SK-N-SH (cell line): ENCODE measurements around the gene MAST4. TPM values are rescaled to one million over a fixed set of nuclear protein-coding genes. Genes with fewer than 3 reads are reported as not detected.

Experiments
- CTCF ChIA-PET: fragments of 300-600, 350-600 bp; formaldehyde crosslinking; extraction: SDS; loops from one replicate; lab custom pipeline; 2021; lab: Yijun Ruan, JAX
- POLR2A ChIA-PET: fragments of 350-600 bp; sonication (Branson Sonifier 250); formaldehyde crosslinking; extraction: SDS; loops from one replicate; lab custom pipeline; 2020; ENCODE audit warnings: antibody characterized with exemption, inconsistent platforms; lab: Yijun Ruan, JAX
- DNase-seq: peaks from one replicate; pipeline ENCODE4 v3.0.0; 2012
- H2AFZ ChIP-seq: fragments of 200-600 bp; sonication (generic); 2 replicates; pipeline ENCODE4 v1.8.1; 2016; ENCODE audit warnings: antibody characterized with exemption, mild to moderate bottlenecking, low read depth
- H3F3A ChIP-seq: fragments of 200-600 bp; sonication (generic); replicated peaks from 2 replicates; pipeline ENCODE3; 2016; ENCODE audit warnings: antibody characterized with exemption, mild to moderate bottlenecking; ENCODE audit not compliant: insufficient read depth
- H3K27ac ChIP-seq, 2 experiments: fragments of 200-500 bp in 1 of 2; fragments of 200-600 bp in 1 of 2; sonication (Bioruptor generic) in 1 of 2; sonication (generic), shearing (Covaris generic) in 1 of 2; 2 replicates each; pipeline versions ENCODE4 v1.5.1 to v1.6.1; 2014 to 2016; ENCODE audit warnings: low read depth in 2 of 2, inconsistent platforms in 1 of 2, low read length in 1 of 2, mild to moderate bottlenecking in 1 of 2, mixed read lengths in 1 of 2
- H3K27me3 ChIP-seq: fragments of 200-600 bp; sonication (generic), shearing (Covaris generic); 2 replicates; pipeline ENCODE4 v1.6.1; 2016; ENCODE audit warnings: mixed run types; ENCODE audit not compliant: insufficient read depth
- H3K36me3 ChIP-seq, 2 experiments: fragments of 200-500 bp in 1 of 2; fragments of 200-600 bp in 1 of 2; sonication (Bioruptor generic) in 1 of 2; sonication (generic) in 1 of 2; replicated peaks in 1 of 2; 2 replicates each; pipeline versions ENCODE3 to v1.5.1; 2014 to 2016; ENCODE audit warnings: low read length in 1 of 2, mild to moderate bottlenecking in 1 of 2; ENCODE audit not compliant: insufficient read depth in 2 of 2, control insufficient read depth in 1 of 2
- H3K4me1 ChIP-seq, 2 experiments: fragments of 200-500 bp in 1 of 2; fragments of 200-600 bp in 1 of 2; sonication (Bioruptor generic) in 1 of 2; sonication (generic), shearing (Covaris generic) in 1 of 2; 2 replicates each; pipeline versions ENCODE4 v1.5.1 to v1.6.1; 2014 to 2016; ENCODE audit warnings: low read depth in 1 of 2, low read length in 1 of 2, mixed run types in 1 of 2; ENCODE audit not compliant: insufficient read depth in 2 of 2, control insufficient read depth in 1 of 2
- H3K4me2 ChIP-seq: fragments of 200-600 bp; sonication (generic), shearing (Covaris generic); 2 replicates; pipeline ENCODE4 v1.6.1; 2017; ENCODE audit warnings: mixed run types
- H3K4me3 ChIP-seq, 2 experiments: fragments of 200-500 bp in 1 of 2; fragments of 200-600 bp in 1 of 2; sonication (Bioruptor generic) in 1 of 2; sonication (generic), shearing (Covaris generic) in 1 of 2; 2 replicates each; pipeline versions ENCODE4 v1.5.1 to v1.8.1; 2014 to 2016; ENCODE audit warnings: low read depth in 2 of 2, inconsistent platforms in 1 of 2, low read length in 1 of 2, mild to moderate bottlenecking in 1 of 2, mixed read lengths in 1 of 2, moderate library complexity in 1 of 2
- H3K79me2 ChIP-seq: fragments of 200-600 bp; sonication (generic); 2 replicates; pipeline ENCODE4 v1.8.1; 2017; ENCODE audit warnings: mild to moderate bottlenecking; ENCODE audit not compliant: insufficient read depth
- H3K9ac ChIP-seq: fragments of 200-600 bp; sonication (generic); 2 replicates; pipeline ENCODE4 v1.6.1; 2017; ENCODE audit warnings: mixed run types
- H3K9me2 ChIP-seq: fragments of 200-600 bp; sonication (generic); 2 replicates; pipeline ENCODE4 v1.6.1; 2017; ENCODE audit warnings: mixed run types
- H3K9me3 ChIP-seq: fragments of 200-600 bp; sonication (generic); 2 replicates; pipeline ENCODE4 v1.6.1; 2017; ENCODE audit warnings: mixed run types, mild to moderate bottlenecking, moderate library complexity
- H4K20me1 ChIP-seq: fragments of 200-600 bp; sonication (generic); 2 replicates; pipeline ENCODE4 v1.6.1; 2017; ENCODE audit warnings: mild to moderate bottlenecking, mixed run types; ENCODE audit not compliant: insufficient read depth
- CHD2 ChIP-seq: fragments of 150-350 bp; IDR thresholded peaks from 2 replicates; pipeline ENCODE4 v1.6.1; 2018; ENCODE audit warnings: low read length; ENCODE audit not compliant: partially characterized antibody
- ELF1 ChIP-seq: IDR thresholded peaks from 2 replicates; pipeline ENCODE4 v1.4.0; 2012
- FOSL2 ChIP-seq: IDR thresholded peaks from 2 replicates; pipeline ENCODE4 v1.4.0; 2012; ENCODE audit warnings: low read depth, mild to moderate bottlenecking, moderate library complexity, borderline replicate concordance
- GATA2 ChIP-seq: sonication (generic); formaldehyde crosslinking; IDR thresholded peaks from 2 replicates; pipeline ENCODE4 v1.5.0; 2020; ENCODE audit warnings: mild to moderate bottlenecking, missing genetic modification reagents
- IRF3 ChIP-seq: fragments of 150-350 bp; IDR thresholded peaks from 2 replicates; pipeline ENCODE4 v1.6.1; 2016; ENCODE audit warnings: mild to moderate bottlenecking, low read depth, low read length
- JUND ChIP-seq: IDR thresholded peaks from 2 replicates; pipeline ENCODE4 v1.4.0; 2012
- MAX ChIP-seq: IDR thresholded peaks from 2 replicates; pipeline ENCODE4 v1.4.0; 2012; ENCODE audit warnings: low read depth
- NFIC ChIP-seq: IDR thresholded peaks from 2 replicates; pipeline ENCODE4 v1.4.0; 2012; ENCODE audit warnings: borderline replicate concordance
- NRF1 ChIP-seq: IDR thresholded peaks from 2 replicates; pipeline ENCODE4 v1.6.1; 2012; ENCODE audit warnings: low read depth, mild to moderate bottlenecking, low read length
- RCOR1 ChIP-seq: fragments of 150-350 bp; IDR thresholded peaks from 2 replicates; pipeline ENCODE4 v1.6.1; 2017; ENCODE audit warnings: antibody characterized with exemption, low read length
- REST ChIP-seq: IDR thresholded peaks from 2 replicates; pipeline ENCODE4 v1.6.1; 2012; ENCODE audit warnings: mild to moderate bottlenecking, low read depth, low read length, moderate library complexity
- RFX5 ChIP-seq: IDR thresholded peaks from 2 replicates; pipeline ENCODE4 v1.6.1; 2012; ENCODE audit warnings: mild to moderate bottlenecking, improper control_type of control experiment, low read length
- SMC3 ChIP-seq: IDR thresholded peaks from 2 replicates; pipeline ENCODE4 v1.6.1; 2012; ENCODE audit warnings: low read depth, low read length, improper control_type of control experiment
- TCF12 ChIP-seq: IDR thresholded peaks from 2 replicates; pipeline ENCODE4 v1.4.0; 2012
- USF2 ChIP-seq: fragments of 150-350 bp; IDR thresholded peaks from 2 replicates; pipeline ENCODE4 v1.6.1; 2017; ENCODE audit warnings: antibody characterized with exemption, low read length, low read depth, borderline replicate concordance
- ZBTB33 ChIP-seq: IDR thresholded peaks from 2 replicates; pipeline ENCODE4 v1.4.0; 2012; ENCODE audit warnings: low read depth, borderline replicate concordance
- WGBS: methylation state at CpG from one replicate; pipeline ENCODE4 v1.1.6; 2017; ENCODE audit warnings: low lambda C conversion rate; 5-methylcytosine and 5-hydroxymethylcytosine counted together
- polyA plus RNA-seq, 3 experiments: library from polyadenylated mRNA; depleted of rRNA; stranded (reverse); fragments of >200 nt; gene quantifications; 2 replicates each; pipeline ENCODE4 v1.2.3, GENCODE V29; 2012

MAST4 gene
- polyA plus RNA-seq, 1 of the 3 experiments (the other 2 are of a cell fraction): 2.2 TPM

- 64% methylated on average over 5 of the region's 5 CpGs for WGBS
- CTCF ChIA-PET: interaction anchor here (0.6 to 2.1 kb wide), 4 partner anchors 12 to 439 kb away, joined by 3 to 7 read pairs (median 4); no protein-coding TSS in a partner anchor
- H3K27ac ChIP-seq: no peak overlapping the region
Measured at GRCh38 chr5:66745297-66745696, 149.1 kb downstream of the MAST4 start.

More at GRCh38 chr5:66745297-66745696, 149.1 kb downstream of the MAST4 start:
- TF ChIP-seq NFIC (no peak), SMC3 (no peak), RFX5 (no peak), CHD2 (no peak), GATA2 (CRISPR knock-in tag) (no peak), MAX (no peak), USF2 (no peak), JUND (no peak), FOSL2 (no peak), REST (no peak), ZBTB33 (no peak), IRF3 (no peak), NRF1 (no peak), TCF12 (no peak), ELF1 (no peak), RCOR1 (no peak)
- no peak overlapping the region for H3K9ac ChIP-seq
- DNase-seq: no peak
- H3K9me3 ChIP-seq: no peaks in the 10 kb centered on the region
- H3K4me1 ChIP-seq: no peaks in the 10 kb centered on the region
- POLR2A ChIA-PET: no interaction called here
- H3K4me2 ChIP-seq: no peak overlapping the region
- no peaks in the 10 kb centered on the region for H3F3A ChIP-seq
- H3K9me2 ChIP-seq: no peaks in the 10 kb centered on the region
- H3K79me2 ChIP-seq: no peaks in the 10 kb centered on the region
- H3K36me3 ChIP-seq: no peaks in the 10 kb centered on the region
- H4K20me1 ChIP-seq: no peaks in the 10 kb centered on the region
- no peak overlapping the region for H2AFZ ChIP-seq
- H3K27me3 ChIP-seq: no peaks in the 10 kb centered on the region
- H3K4me3 ChIP-seq: no peak overlapping the region
